Pancreas (tissue), 10 donors: Measurements from ENCODE around the gene MARS1. TPM values are rescaled to one million over a fixed set of nuclear protein-coding genes. Genes with fewer than 3 reads are reported as not detected.
A peak's percentile ranks its signal among the peaks of the same experiment; 100 is the strongest.

Experiments used
- ATAC-seq, 4 donors: fragments of 200-7000 bp; cut with Tn5 transposase; one replicate each; pipeline versions ENCODE4 v1.8.0 to v1.9.1; 2020; ENCODE audit warnings: mild to moderate bottlenecking in 4 of 4, moderate library complexity in 4 of 4
- DNase-seq, 6 donors: peaks; one replicate each; pipeline ENCODE4 v3.0.0-alpha.2; 2020
- FAIRE-seq: peaks from 2 replicates; lab custom pipeline; 2012; peaks lifted over from hg19 to GRCh38; lab: Jason Lieb, UNC
- H3K27ac ChIP-seq, 4 donors: fragments of 200-600 bp; sonication (generic); 1 replicate in 3 of 4; 2 replicates in 1 of 4; pipeline versions ENCODE4 v1.5.0 to v1.8.0; 2020
- H3K27me3 ChIP-seq, 4 donors: fragments of 200-600 bp; one replicate each; pipeline ENCODE4 v1.8.0; 2021
- H3K36me3 ChIP-seq, 3 donors: fragments of 200-600 bp; sonication (generic) in 1 of 3; one replicate each; pipeline versions ENCODE4 v1.5.0 to v1.8.0; 2020 to 2021
- H3K4me1 ChIP-seq, 3 donors: fragments of 200-600 bp; one replicate each; pipeline ENCODE4 v1.8.0; 2021
- H3K4me3 ChIP-seq, 4 donors: fragments of 200-600 bp; sonication (generic) in 2 of 4; one replicate each; pipeline versions ENCODE4 v1.5.0 to v1.8.0; 2020 to 2021
- H3K9me3 ChIP-seq, 4 donors: fragments of 200-600 bp; one replicate each; pipeline ENCODE4 v1.8.0; 2021
- WGBS, 2 donors: extraction: QIAGEN DNeasy Blood & Tissue Kit; methylation state at CpG; one replicate each; pipeline ENCODE4 v1.1.7; 2013; 5-methylcytosine and 5-hydroxymethylcytosine counted together
- intact Hi-C, 3 donors: fragments of 100-400 bp; cut with DNase I; formaldehyde crosslinking; loops; one replicate each; pipeline versions ENCODE4 v1.11.1 to v1.14.2; 2022
- polyA plus RNA-seq, 2 donors: library from polyadenylated mRNA; stranded (reverse); fragments of 200-250 nt; gene quantifications; one replicate each; pipeline ENCODE4 v1.2.3, GENCODE V29; 2013
- total RNA-seq, 6 donors: library from RNA; stranded (reverse); fragmentation: NEBNext Ultra II Directional in 4 of 6; extraction: Animal tissue kit (Norgen Biotek cat#: 25700) in 4 of 6; gene quantifications; one replicate each; pipeline versions ENCODE4 v1.2.1 to v1.2.4, GENCODE V29; 2021 to 2023
- TF ChIP-seq, protein P1 (sequence below), 4 donors: fragments of 200-600 bp; sonication (generic) in 3 of 4; IDR thresholded peaks; one replicate each; pipeline versions ENCODE4 v1.5.0 to v1.8.0; 2021; ENCODE audit warnings: antibody characterized with exemption in 4 of 4
- donor health status: healthy with polysubstance abuse.
- donor health status: DM: no; HTN: no; CAD: no; lungs with moderate emphysema.
- donor health status: DM: no; HTN: no; CAD: no.
- donor health status: control.
- donor health status: control.
- donor health status: Bipolar disorder and iron deficiency.
- donor health status: DM: yes; HTN: yes; CAD: no.
- donor health status: DM: no; HTN: no; CAD: no.
- donor health status: DM: no; HTN: no; CAD: no.
- donor health status: DM: yes; HTN: yes; CAD: no.

MARS1 gene
- total and polyA plus RNA-seq, 8 donors = 33.4 to 210 (median 88.8) TPM

DNA sequence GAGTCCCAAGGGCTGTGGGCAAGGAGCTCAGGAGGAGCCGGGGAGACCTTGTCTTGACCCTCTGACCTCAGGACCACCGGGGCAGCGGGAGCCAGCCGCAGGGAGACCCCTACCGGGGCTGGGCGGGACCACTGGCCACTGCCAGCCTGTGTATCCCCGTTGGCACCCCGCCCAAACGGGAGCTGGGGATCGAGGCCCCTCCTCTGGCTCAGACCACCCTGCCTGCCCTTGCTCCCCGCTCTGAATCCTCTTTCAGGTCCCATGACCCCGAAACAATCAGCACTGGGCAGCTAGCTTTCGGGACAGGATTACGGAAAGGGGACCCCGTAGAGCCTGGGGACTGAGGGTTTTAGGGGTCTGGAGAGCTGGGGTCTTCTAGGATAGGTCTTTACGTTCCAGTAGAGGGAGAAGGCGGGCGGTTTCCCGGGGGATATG, 27.0 kb upstream of the MARS1 start:
- no peaks in the 10 kb centered on the region for H3K9me3 ChIP-seq
- ATAC-seq = no peak
- no peaks in the 10 kb centered on the region for H3K27me3 ChIP-seq
- DNase-seq = peak in 2 of 6 donors; percentile 54 to 83
- H3K36me3 ChIP-seq = no peaks in the 10 kb centered on the region
- no peak overlapping the region for H3K27ac ChIP-seq
- no peak for FAIRE-seq
- TF ChIP-seq, protein P1, sequence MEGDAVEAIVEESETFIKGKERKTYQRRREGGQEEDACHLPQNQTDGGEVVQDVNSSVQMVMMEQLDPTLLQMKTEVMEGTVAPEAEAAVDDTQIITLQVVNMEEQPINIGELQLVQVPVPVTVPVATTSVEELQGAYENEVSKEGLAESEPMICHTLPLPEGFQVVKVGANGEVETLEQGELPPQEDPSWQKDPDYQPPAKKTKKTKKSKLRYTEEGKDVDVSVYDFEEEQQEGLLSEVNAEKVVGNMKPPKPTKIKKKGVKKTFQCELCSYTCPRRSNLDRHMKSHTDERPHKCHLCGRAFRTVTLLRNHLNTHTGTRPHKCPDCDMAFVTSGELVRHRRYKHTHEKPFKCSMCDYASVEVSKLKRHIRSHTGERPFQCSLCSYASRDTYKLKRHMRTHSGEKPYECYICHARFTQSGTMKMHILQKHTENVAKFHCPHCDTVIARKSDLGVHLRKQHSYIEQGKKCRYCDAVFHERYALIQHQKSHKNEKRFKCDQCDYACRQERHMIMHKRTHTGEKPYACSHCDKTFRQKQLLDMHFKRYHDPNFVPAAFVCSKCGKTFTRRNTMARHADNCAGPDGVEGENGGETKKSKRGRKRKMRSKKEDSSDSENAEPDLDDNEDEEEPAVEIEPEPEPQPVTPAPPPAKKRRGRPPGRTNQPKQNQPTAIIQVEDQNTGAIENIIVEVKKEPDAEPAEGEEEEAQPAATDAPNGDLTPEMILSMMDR (IDR thresholded peaks at IDR 0.05) = no peak
- peak overlapping the region in 1 of 4 donors; percentile 70 for H3K4me3 ChIP-seq
- 1 to 5% methylated on average over 19 of the region's 19 CpGs for WGBS, 2 donors
- intact Hi-C loops = no loop called here
- peaks cover 0 to 12% (median 10%) of the 10 kb centered on the region in 3 donors for H3K4me1 ChIP-seq

DNA sequence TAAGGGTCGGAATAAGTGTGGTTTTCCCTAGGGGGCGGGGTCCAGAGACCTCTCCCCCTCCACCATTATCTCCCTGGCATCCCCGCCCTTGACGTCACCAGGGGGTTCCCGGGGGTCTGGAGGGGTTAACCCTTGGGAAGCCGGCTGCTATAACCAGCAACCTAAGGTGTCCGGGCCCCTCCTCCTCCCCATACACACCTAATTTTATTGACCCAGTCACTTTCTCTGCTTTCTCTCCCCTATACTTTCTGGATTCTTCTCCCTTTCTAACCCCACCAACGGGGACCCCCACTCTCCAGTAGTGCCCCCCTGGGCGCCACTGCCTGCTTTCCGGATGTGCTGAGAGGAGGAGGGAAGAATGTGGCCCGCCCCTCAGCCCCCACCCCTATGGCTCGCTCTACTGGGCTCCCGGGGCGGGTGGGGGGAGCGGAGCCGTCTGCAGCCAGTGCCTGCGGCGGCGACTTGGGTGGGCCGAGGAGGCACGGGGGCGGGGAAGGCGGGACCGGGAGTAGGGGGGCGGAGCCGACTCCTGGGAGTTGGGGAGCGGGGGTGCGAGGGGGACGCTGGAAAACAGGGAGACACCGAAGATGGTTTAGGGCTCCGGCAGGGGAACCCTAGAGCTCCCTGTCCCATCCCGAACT, 26.5 kb upstream of the MARS1 start:
- H3K36me3 ChIP-seq = no peaks in the 10 kb centered on the region
- no peaks in the 10 kb centered on the region for H3K27me3 ChIP-seq
- DNase-seq = peak in 2 of 6 donors; percentile 50 to 60
- H3K4me3 ChIP-seq = peak overlapping the region; percentile 19 to 70 (median 34)
- TF ChIP-seq, protein P1 (IDR thresholded peaks at IDR 0.05) = no peak
- FAIRE-seq = no peak
- peak overlapping the region in 1 of 4 donors; percentile 85 for H3K27ac ChIP-seq
- peaks cover 0 to 12% (median 10%) of the 10 kb centered on the region in 3 donors for H3K4me1 ChIP-seq
- WGBS, 2 donors = 2% methylated on average over 27 to 32 of the region's 32 CpGs
- ATAC-seq = peak; percentile 5 to 19 (median 6)
- intact Hi-C loops = no loop called here
- H3K9me3 ChIP-seq = no peaks in the 10 kb centered on the region

DNA sequence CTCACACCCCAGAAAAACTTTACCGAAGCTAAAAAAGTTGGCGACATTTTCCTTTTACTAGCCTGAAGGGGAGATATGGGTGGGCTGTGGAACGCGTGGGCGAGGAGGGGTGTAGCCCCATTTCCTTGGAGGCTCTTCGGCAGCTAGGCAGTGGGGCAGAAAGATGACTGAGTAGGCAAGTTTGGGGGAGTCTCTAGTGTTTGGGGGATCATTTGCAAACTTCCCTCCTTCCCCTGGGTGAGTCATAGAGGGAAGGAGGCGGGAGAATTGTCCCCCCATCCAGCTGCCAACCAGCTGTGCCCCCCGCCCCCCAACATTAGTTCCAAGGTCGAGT, 26.0 kb upstream of the MARS1 start:
- no peak for FAIRE-seq
- Histone ChIP-seq H3K36me3 (no peaks in the 10 kb centered on the region), H3K4me3 (peak overlapping the region; percentile 19 to 70 (median 34)), H3K27ac (peak overlapping the region in 1 of 4 donors; percentile 85), H3K27me3 (no peaks in the 10 kb centered on the region), H3K9me3 (no peaks in the 10 kb centered on the region), H3K4me1 (peaks cover 0 to 12% (median 10%) of the 10 kb centered on the region in 3 donors)
- DNase-seq = no peak
- no peak for ATAC-seq
- 0 to 2% methylated on average over 9 of the region's 9 CpGs for WGBS, 2 donors
- intact Hi-C loops = no loop called here
- TF ChIP-seq, protein P1 (IDR thresholded peaks at IDR 0.05) = no peak

DNA sequence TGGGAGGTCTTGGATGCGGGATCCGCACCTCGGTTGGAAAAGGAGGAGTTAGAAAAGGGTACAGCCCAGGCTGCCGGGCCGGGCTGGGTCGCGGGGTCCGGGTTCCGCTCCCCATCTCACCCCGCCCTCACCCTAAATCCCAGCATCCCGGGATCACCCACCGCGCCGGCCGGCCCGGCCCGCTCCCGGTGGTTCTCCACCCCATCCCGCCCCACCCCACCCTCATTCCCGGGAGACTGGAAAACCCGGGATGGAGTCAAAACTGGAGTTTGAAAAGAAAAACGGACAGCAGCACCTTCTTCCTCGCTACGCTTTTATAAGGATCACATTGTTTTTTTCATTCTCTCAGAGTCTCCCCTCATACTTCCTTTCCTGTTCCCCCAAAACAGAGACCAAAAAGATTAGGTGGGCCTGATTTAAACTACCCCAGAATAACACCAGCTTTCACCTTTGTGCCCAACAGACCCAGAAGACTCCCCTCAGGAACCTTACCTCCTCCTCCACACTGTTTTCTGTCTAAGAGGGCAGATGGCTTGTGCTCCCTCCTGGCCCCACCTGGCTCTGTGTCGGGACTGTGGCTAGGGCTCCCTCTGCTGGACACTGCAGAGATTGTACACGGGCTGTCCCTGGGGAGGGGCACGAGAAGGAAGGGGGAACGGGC, 25.5 kb upstream of the MARS1 start:
- peaks cover 0 to 12% (median 10%) of the 10 kb centered on the region in 3 donors for H3K4me1 ChIP-seq
- H3K9me3 ChIP-seq = no peaks in the 10 kb centered on the region
- FAIRE-seq (no peak), DNase-seq (peak; percentile 81 to 93 (median 89)), ATAC-seq (peak; percentile 78 to 87 (median 84))
- H3K36me3 ChIP-seq = no peaks in the 10 kb centered on the region
- H3K4me3 ChIP-seq = peak overlapping the region; percentile 19 to 70 (median 34)
- 0% methylated on average over 28 of the region's 28 CpGs for WGBS, 2 donors
- H3K27ac ChIP-seq = peak overlapping the region in 3 of 4 donors; percentile 31 to 85 (median 57)
- TF ChIP-seq, protein P1 (IDR thresholded peaks at IDR 0.05) = peak; percentile 86 to 93 (median 90)
- no peaks in the 10 kb centered on the region for H3K27me3 ChIP-seq
- intact Hi-C loops = no loop called here

DNA sequence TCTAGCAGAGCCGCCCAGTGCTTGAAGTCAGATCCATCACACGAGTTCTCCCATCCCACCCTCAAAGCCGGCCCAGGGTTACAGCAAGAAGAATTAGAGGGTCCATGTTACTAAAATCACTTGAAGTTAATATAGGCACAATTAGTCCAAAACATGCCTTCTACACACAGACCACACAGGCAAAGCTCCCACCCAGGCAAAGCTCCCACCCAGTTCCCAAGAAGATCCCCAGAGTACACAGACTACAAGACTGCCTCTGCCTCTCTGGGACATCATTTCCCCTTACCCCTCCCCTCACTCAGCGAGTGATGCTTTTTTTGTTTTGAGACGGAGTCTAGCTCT, 25.0 kb upstream of the MARS1 start:
- Histone ChIP-seq H3K9me3 (no peaks in the 10 kb centered on the region), H3K27ac (no peak overlapping the region), H3K27me3 (no peaks in the 10 kb centered on the region), H3K36me3 (no peaks in the 10 kb centered on the region), H3K4me1 (peaks cover 0 to 12% (median 10%) of the 10 kb centered on the region in 3 donors), H3K4me3 (no peak overlapping the region)
- ATAC-seq = no peak
- TF ChIP-seq, protein P1 (IDR thresholded peaks at IDR 0.05) = no peak
- no peak for DNase-seq
- FAIRE-seq = no peak
- intact Hi-C loops = no loop called here
- WGBS, 2 donors = 16 to 22% methylated on average over 5 of the region's 5 CpGs
